NCI-H2029 (cell line): ENCODE data around the gene SERTM2.
"Not testable (repeated sequence)": the region's sequence is repeated elsewhere in the genome, so short reads cannot be mapped to it uniquely, and the experiment has no call there.

ENCODE experiments used
- DNase-seq: peaks from one replicate; lab custom pipeline; 2025; lab: John Stamatoyannopoulos, UW

SERTM2 gene

DNA sequence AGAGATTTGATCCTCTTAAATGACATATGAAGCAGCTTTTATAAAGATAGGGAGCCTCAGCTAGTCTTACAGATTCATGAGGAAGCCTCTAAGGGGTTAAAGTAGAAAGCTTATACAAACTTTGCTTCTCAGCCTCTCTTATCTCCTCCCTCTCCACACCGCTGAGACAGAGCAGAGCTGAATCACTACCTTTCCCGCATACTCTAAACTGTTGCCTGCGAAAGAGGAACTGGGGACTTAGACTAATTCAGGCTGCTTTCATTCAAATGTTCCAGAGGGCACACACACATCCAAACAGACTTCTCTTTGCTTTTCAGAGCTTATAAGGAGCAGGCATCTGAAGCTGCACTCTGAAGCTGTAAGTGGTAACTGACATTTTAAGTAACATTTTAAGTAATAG is at the start of gene SERTM2:
Gene SERTM2 (plus strand): TSS at position 169 of the 400 bp plus-strand sequence. CDS start 7,213 bp downstream, outside the sequence.
- DNase-seq: no peak

DNA sequence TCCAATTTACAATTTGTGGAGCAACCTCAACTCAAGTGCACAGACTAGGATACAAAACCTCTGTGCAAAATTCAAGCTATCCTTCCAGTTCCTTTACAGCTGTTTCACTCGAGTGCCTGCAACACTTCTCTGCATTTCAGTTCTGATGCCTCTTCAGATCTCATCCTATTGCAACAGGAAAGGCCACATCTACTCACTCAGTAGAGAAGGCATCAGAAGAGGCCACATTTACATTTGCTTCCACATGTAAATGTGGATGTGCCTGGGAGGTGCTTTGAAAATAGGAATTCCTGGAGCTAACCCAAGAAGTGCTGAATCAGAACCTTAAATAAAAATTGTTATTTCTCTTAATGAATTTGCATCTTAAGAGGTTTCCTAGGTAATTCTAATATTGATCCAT is 45.8 kb upstream of the SERTM2 start:
- no peak for DNase-seq

GRCh38 chrX:111467896-111468295 is 43.5 kb upstream of the SERTM2 start:
- no peak for DNase-seq

DNA sequence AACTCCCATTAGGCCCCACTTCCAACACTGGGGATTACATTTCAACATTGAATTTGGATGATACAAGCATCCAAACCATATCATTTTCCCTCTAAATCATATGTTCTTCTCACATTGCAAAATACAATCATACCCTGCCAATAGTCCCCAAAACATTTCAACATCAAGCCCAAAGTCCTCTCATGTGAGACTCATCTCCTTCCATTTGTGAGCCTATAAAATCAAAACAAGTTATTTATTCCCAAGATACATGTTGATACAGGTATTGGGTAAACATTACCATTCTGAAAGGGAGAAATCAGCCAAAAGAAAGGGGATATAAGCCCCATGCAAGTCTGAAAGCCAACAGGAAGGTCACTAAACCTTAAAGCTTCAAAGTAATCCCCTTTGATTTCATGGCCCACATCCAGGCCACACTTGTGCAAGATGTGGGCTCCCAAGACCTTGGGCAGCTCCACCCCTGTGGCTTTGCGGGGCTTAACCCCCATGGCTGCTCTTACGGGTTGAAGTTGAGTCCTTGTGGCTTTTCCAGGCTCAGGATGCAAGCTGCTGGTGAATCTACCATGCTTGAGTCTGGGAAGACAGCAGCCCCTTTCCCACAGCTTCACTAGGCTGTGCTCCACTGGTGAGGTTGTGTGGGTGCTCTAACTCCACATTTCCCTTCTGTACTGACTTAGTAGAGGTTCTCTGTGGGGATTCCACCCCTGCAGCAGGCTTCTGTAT is 40.6 kb upstream of the SERTM2 start:
- DNase-seq: no peak

DNA sequence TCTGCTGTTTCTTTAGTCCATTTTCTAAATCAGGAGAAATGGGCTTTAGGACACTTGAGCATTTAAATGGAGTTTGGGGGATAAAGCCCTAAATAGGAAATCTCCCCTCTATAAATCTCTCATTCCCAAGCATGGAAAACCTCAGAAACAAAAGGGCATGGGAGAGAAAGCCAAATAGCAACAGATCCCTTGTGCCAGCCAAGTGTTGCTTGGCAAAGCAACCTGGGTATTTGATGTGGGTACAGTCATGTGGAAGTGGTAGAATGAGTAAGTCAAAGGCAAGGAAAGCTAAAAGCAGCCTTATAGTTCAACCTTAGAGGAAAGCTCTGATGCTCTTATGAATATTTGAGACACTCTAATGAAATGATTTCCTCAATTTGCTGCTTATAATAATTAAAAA is 29.5 kb upstream of the SERTM2 start:
- DNase-seq: no peak

- DNase-seq: no peak
Measured at GRCh38 chrX:111483135-111483534, 28.3 kb upstream of the SERTM2 start.

DNA sequence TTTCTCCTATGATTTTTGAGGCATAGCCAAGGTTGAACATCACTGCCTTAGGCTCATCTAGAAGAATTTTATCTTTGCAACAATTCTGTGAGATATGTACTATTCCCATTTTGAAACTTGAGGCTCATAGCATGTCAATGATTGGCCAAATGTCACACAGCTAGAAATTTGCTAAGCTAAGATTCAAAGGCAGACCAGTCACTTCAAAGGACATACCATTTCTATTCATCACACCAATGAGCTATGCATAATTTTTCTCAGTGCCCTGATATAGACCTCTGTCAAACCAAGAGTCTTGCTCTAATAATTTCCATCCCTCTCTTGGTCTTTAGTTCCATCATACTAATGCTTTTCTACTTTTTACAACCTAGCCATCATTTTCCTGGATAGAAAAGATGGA is 27.6 kb upstream of the SERTM2 start:
- DNase-seq: no peak

GRCh38 chrX:111490688-111491087 is 20.8 kb upstream of the SERTM2 start:
- DNase-seq: no peak

DNA sequence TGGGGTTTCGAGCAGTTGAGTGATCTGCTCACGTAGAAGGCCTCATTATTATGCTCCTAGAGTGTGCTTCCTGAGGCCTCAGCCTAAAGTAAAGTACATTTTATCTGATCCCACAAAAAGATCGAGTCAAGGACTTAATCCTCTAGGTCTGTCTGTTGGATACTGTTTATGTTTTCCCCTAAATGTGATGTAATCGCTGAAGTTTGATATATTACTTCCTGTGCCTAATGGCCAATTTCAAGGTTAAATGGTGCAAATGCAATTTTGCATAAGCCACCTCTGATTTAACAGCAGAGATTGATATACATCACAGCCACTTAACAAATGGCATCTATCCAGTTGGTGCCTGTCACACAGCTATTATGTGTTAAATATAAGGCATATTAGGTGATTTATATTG is 19.4 kb upstream of the SERTM2 start:
- DNase-seq: no peak

DNA sequence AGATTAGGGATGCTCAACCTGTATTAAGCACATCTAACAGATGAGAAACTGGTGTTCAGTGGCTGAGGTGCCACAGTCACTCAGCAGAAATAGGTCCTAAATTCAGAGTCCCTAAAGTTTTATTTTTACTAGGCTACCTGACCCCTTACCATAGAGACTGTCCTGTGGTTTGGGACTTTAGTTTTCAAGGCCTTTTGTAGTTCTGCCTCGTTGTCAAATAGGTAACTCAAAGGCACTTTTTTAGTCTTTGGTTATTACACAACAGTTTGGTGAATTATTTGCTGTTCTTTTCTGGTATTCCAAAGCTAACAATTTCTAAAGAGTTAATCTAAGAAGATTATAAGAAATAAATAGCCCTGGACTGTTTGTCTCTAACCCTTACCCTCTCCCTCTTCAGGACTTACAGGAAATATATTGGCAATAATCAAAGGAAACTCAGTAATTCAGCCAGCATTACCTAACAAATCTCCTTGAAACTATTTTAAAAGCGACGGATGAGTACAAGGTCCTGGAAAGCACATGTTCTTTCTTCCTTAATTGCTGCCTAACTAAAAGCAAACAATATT is 12.8 kb upstream of the SERTM2 start:
- DNase-seq: no peak

DNA sequence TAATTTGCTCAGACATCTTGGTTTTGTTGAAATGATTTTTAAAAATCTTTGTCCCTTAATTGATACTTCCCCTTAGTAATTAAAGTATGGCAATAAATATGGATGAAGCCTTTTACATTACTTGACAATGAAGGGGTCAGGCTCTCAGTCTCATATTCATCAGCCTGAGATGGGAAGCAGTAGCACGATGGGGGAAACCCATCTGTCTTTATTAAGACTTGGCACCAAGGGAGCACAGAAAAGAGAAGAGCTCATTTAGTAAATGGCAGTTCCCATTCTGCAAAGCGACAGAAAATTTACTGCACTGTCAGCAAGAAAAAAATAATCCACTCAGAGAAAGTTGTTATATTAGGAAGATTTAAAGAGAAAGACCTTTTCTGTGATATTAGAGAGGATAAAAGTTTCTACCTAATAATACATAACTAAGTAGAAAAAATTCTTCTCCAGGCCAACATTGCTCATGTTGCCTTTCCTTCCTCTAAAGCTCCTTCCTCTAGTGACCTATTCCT is 7.9 kb upstream of the SERTM2 start:
- no peak for DNase-seq

- DNase-seq: no peak
Measured at GRCh38 chrX:111504941-111505340, 6.5 kb upstream of the SERTM2 start.

DNA sequence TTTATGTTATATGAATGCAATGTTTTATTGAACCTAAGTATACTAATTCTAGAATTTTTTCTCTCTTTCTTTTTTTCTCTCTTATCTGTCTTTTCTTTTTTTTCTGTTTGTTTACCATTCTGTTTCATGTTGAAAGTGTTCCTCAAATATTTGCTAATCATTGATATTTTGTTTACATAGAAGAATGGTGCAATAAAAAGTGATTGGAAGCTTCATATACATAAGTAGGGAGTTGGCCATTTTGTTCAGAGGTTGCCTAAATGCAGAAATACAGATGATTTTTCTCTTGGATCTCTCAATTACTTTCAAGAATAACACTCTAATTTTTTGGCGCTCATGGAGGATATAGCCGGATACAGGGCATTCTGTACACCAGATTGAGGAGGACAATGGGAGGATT is 5.7 kb upstream of the SERTM2 start:
- no peak for DNase-seq

DNA sequence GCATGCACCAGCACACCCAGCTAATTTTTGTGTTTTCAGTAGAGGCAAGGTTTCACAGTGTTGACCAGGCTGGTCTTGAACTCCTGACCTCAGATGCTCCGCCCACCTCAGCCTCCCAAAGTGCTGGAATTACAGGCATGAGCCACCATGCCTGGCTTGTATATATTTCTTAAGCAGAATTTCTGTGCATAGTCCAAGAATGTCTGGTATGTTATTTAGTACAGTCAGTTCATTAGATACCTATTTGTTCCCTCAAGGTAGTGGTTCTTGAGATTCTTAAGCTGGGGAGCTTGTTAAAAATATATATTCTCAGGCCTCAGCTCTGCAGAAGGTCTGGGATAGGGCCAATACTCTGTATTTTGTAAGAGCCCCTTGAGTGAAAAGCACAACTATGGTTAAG is 4.6 kb upstream of the SERTM2 start:
- DNase-seq: no peak

- no peak for DNase-seq
Measured at GRCh38 chrX:111507933-111508332, 3.5 kb upstream of the SERTM2 start.

GRCh38 chrX:111515298-111515697 is 3.9 kb downstream of the SERTM2 start:
- DNase-seq: no peak

DNA sequence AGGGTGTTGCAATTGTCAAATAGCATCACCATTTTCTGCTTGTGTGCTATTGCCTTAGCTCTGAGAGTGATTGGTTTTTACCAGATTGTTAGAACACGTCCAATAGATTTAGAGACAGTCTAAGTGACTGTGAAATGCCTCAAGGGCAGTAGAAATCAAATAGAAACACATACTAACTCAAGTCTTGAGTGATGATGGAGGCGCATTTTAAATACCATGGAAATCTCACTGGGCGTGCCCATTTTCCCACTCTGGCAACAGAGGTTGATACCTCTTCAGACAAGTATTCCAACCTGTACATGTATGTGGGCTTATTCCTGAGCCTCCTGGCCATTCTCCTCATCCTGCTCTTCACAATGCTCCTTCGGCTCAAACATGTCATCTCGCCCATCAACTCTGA is 7.2 kb downstream of the SERTM2 start:
- no peak for DNase-seq

DNA sequence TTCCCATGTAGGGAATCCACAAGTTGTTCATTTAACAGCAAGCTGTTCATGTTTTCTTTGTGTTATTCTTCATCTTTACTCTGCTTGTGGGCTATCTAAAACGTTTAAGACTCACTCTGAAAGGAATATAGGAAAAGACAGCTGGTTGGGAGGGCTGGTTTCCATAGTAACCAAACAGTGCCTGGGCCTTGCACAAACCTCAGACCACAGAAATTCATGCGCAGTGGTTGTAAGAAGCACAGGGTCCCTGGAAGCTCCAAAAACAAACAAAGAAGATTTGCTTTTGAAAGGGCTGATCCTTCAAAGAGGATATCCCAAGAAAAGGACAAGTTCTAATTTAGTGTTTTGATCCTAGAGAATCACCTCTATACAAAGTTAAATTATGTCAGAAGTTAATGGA is 7.8 kb downstream of the SERTM2 start:
- DNase-seq: no peak

DNA sequence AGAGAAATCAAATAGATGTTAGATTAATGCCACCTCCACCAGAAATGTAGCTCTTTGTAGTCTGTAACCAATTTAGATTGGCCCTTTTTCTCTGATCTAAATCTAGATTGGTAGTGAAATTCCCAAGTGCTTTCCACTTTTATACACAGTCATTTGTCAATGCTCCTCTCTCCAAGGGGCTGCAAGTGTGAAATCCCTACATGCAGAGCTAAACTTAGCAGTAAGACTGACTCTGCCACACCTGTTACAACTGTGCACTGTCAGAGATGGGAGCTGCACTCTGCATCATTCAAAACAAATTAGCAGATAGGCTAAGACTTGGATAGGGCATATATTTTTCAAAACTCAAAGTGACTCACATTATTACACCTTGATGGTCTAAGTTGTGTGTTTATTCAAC is 9.1 kb downstream of the SERTM2 start:
- no peak for DNase-seq

DNA sequence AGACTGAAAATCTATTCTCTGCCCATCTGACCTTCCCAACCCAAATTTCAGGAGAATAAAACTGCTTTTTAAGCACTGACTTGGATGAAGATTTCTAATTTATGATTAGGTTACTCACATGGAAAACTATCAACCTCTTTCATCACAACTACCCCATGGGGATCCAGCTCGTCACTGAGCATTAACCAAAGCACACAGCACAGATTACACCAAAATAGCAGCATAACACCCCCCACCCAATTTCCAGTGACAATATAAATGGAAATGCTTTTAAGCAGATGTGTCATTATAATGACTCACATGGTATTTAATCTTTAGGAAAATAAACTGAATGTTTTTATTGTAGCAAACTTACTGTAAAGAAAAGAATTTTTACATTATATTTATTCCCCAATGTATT is 9.7 kb downstream of the SERTM2 start:
- DNase-seq: no peak

DNA sequence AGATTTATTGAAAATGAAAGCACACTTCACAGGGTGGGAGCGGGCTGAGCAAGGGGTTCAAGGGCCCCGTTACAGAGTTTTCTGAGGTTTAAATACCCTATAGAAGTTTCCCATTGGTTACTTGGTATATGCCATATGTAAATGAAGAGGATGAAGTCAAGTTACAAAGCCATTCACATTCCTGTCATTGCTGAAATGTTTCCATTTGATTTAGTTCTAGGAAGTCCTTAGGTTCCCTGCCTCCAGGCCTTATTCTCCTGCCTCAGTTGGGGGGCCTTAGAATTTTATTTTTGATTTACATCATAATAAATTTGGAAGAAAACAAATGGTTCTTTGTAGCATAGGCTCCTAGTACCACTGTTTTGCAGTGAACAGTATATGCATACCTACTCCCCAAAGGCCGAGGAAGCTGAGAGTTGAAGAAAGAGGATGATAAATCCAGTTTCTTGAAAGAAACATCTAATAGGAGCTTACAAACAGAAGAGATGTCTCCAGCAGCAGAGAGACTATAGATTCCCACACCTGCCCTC is 31.8 kb downstream of the SERTM2 start:
- no peak for DNase-seq

DNA sequence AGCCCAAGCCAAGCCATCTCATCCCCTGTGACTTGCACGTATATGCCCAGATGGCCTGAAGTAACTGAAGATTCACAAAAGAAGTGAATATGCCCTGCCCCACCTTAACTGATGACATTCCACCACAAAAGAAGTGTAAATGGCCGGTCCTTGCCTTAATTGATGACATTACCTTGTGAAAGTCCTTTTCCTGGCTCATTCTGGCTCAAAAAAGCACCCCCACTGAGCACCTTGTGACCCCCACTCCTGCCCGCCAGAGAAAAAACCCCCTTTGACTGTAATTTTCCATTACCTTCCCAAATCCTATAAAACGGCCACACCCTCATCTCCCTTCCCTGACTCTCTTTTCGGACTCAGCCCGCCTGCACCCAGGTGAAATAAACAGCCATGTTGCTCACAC is 37.8 kb downstream of the SERTM2 start:
- not testable (repeated sequence) for DNase-seq

DNA sequence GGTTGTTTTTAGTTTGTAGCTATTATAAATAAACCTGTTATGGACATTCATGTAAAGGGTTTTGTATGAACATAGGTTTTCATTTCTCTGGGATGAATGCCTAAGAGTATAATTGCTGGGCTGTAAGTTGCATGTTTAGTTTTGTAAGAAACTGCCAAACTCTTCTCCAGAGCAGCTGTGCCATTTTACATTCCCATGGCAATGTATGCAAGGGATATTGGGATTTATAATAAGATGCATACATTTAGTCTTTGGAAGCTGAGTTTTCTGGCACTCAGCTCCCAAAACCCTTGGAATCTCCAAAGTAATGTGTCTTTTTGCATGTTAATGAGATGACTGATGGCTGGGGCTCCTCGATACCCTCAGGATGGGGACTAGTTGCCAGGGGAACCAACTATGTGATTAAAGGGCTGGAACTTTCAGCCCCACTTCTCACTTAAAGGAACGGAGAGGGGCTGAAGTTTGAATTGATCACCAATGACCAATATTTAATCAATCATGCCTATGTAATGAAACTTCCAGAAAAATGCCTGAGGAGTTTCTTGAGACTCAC is 44.0 kb downstream of the SERTM2 start:
- DNase-seq: no peak
